ENCODE results near the gene DMC1. TPM values are rescaled to one million over a fixed set of nuclear protein-coding genes. Genes with fewer than 3 reads are reported as not detected.

Gene DMC1
- polyA plus RNA-seq, 1 of the 3 experiments (the other 2 are of a cell fraction) = not detected

GRCh38 chr22:38614332-38615063, 44.5 kb upstream of the DMC1 start:
- Histone ChIP-seq H3K27me3 (ENCODE audit: insufficient read depth) (no peaks in the 10 kb centered on the region), H3K9ac (no peak overlapping the region), H3K9me3 (no peaks in the 10 kb centered on the region), H3K4me3 (ENCODE audit: low read depth in 2 of 2, low read length in 1 of 2) (no peak overlapping the region), H3K4me1 (ENCODE audit: control insufficient read depth in 1 of 2, insufficient read depth in 2 of 2, low read depth in 1 of 2, low read length in 1 of 2) (no peaks in the 10 kb centered on the region), H3K79me2 (ENCODE audit: insufficient read depth) (no peaks in the 10 kb centered on the region), H2AFZ (ENCODE audit: low read depth) (no peak overlapping the region), H3K9me2 (no peaks in the 10 kb centered on the region), H3K36me3 (replicated peaks in 1 of 2; ENCODE audit: control insufficient read depth in 1 of 2, insufficient read depth in 2 of 2, low read length in 1 of 2) (no peaks in the 10 kb centered on the region), H3K4me2 (no peak overlapping the region), H3K27ac (ENCODE audit: low read depth in 2 of 2, low read length in 1 of 2) (no peak overlapping the region), H3F3A (replicated peaks; ENCODE audit: insufficient read depth) (no peaks in the 10 kb centered on the region), H4K20me1 (ENCODE audit: insufficient read depth) (no peaks in the 10 kb centered on the region)
- TF ChIP-seq MAX (IDR thresholded peaks at IDR 0.05; ENCODE audit: low read depth) (no peak), SIN3A (IDR thresholded peaks at IDR 0.05; ENCODE audit: borderline replicate concordance, low read depth, low read length) (no peak), TCF12 (IDR thresholded peaks at IDR 0.05) (no peak), RFX5 (IDR thresholded peaks at IDR 0.05; ENCODE audit: low read length) (no peak), YY1 (IDR thresholded peaks at IDR 0.05; ENCODE audit: low read depth) (no peak), USF2 (IDR thresholded peaks at IDR 0.05; ENCODE audit: borderline replicate concordance, low read depth, low read length) (no peak), EZH2phosphoT487 (IDR thresholded peaks at IDR 0.05; ENCODE audit: borderline replicate concordance, low read depth) (no peak), REST (IDR thresholded peaks at IDR 0.05; ENCODE audit: low read depth, low read length) (no peak), JUND (IDR thresholded peaks at IDR 0.05) (no peak), GATA2 (CRISPR knock-in tag; IDR thresholded peaks at IDR 0.05) (no peak), MEF2A (IDR thresholded peaks at IDR 0.05; ENCODE audit: borderline replicate concordance, low read depth) (no peak), RAD21 (IDR thresholded peaks at IDR 0.05; ENCODE audit: low read length) (no peak), USF1 (IDR thresholded peaks at IDR 0.05; ENCODE audit: borderline replicate concordance, low read depth) (no peak), ZBTB33 (IDR thresholded peaks at IDR 0.05; ENCODE audit: borderline replicate concordance, low read depth) (no peak), POLR2AphosphoS5 (IDR thresholded peaks at IDR 0.05; ENCODE audit: low read depth, low read length) (no peak), PBX3 (IDR thresholded peaks at IDR 0.05) (no peak), TAF1 (IDR thresholded peaks at IDR 0.05; ENCODE audit: borderline replicate concordance, low read depth, low read length) (no peak)
- WGBS (ENCODE audit: low lambda C conversion rate) = 67% methylated on average over 4 of the region's 4 CpGs
- CTCF ChIA-PET = no interaction called here
- no peak for DNase-seq
- POLR2A ChIA-PET = no interaction called here
